SKM-1 treated with dmso at 0.1 percent for 144 hours (cell line): ENCODE data around the gene PDE6B.
"Not testable (repeated sequence)": the region's sequence is repeated elsewhere in the genome, so short reads cannot be mapped to it uniquely, and the experiment has no call there.

Source experiments
- DNase-seq: peaks from one replicate; lab custom pipeline; 2025; ENCODE audit not compliant: unreplicated experiment; lab: John Stamatoyannopoulos, UW

The PDE6B gene

GRCh38 chr4:683247-683897 lies 58.0 kb downstream of the PDE6B start:
- DNase-seq = no peak

GRCh38 chr4:683982-684622 lies 58.7 kb downstream of the PDE6B start:
- peak; percentile 72 for DNase-seq

GRCh38 chr4:684623-685327 lies 59.4 kb downstream of the PDE6B start:
- no peak for DNase-seq

- no peak for DNase-seq
Observed at GRCh38 chr4:685679-686412, 60.5 kb downstream of the PDE6B start.

GRCh38 chr4:686413-687040 lies 61.2 kb downstream of the PDE6B start:
- DNase-seq = no peak

- DNase-seq = peak; percentile 93
Observed at GRCh38 chr4:687048-687970, 61.9 kb downstream of the PDE6B start.

- DNase-seq = no peak
Observed at GRCh38 chr4:687971-688853, 62.8 kb downstream of the PDE6B start.

- DNase-seq = no peak
Observed at GRCh38 chr4:688854-689681, 63.7 kb downstream of the PDE6B start, which contains the start of gene SLC49A3. TSS of gene SLC49A3 (minus strand) at chr4:689151. CDS start at chr4:689127, 24 bp downstream.

GRCh38 chr4:689723-690122 lies 64.3 kb downstream of the PDE6B start:
- no peak for DNase-seq

- DNase-seq = no peak
Observed at GRCh38 chr4:692771-693554, 67.6 kb downstream of the PDE6B start.

- not testable (repeated sequence) for DNase-seq
Observed at GRCh38 chr4:694341-694940, 69.1 kb downstream of the PDE6B start.

GRCh38 chr4:699816-700580 lies 74.6 kb downstream of the PDE6B start:
- no peak for DNase-seq

- DNase-seq = no peak
Observed at GRCh38 chr4:700587-701264, 75.4 kb downstream of the PDE6B start.

GRCh38 chr4:702618-703048 lies 77.3 kb downstream of the PDE6B start:
- DNase-seq = no peak

- no peak for DNase-seq
Observed at GRCh38 chr4:703336-704197, 78.2 kb downstream of the PDE6B start.
